CD4-positive, alpha-beta T cell treated with Interleukin-6 for 4 hours (primary cell): Measurements from ENCODE around the gene DBT.
"Not testable (repeated sequence)": the region's sequence is repeated elsewhere in the genome, so short reads cannot be mapped to it uniquely, and the experiment has no call there.

ENCODE experiments used
- DNase-seq: peaks from one replicate; pipeline ENCODE4 v3.0.0-alpha.2; 2020; ENCODE audit warnings: mixed read lengths

DBT gene

GRCh38 chr1:100249537-100250257 lies at the start of gene DBT:
DBT (minus strand) TSS chr1:100249834; CDS start chr1:100249820, 14 bp downstream.
- DNase-seq, result peak; percentile 93

GRCh38 chr1:100298512-100298911 lies 48.9 kb upstream of the DBT start:
- no peak for DNase-seq

GRCh38 chr1:100296997-100297396 lies 47.4 kb upstream of the DBT start:
- DNase-seq, result not testable (repeated sequence)

GRCh38 chr1:100296140-100296539 lies 46.5 kb upstream of the DBT start:
- no peak for DNase-seq

- no peak for DNase-seq
These were observed 43.1 kb upstream of the DBT start for GRCh38 chr1:100292711-100293110.

GRCh38 chr1:100290291-100290690 lies 40.7 kb upstream of the DBT start:
- DNase-seq, result no peak

GRCh38 chr1:100287162-100287561 lies 37.5 kb upstream of the DBT start:
- no peak for DNase-seq

- no peak for DNase-seq
These were observed 35.0 kb upstream of the DBT start for GRCh38 chr1:100284591-100284990.

- DNase-seq, result no peak
These were observed 30.5 kb upstream of the DBT start for GRCh38 chr1:100279954-100280682.

GRCh38 chr1:100279358-100279923 lies 29.8 kb upstream of the DBT start:
- no peak for DNase-seq

- peak; percentile 43 for DNase-seq
These were observed 28.2 kb upstream of the DBT start for GRCh38 chr1:100277866-100278265.

GRCh38 chr1:100268202-100268601 lies 18.6 kb upstream of the DBT start:
- no peak for DNase-seq

- DNase-seq, result no peak
These were observed 17.6 kb upstream of the DBT start for GRCh38 chr1:100267284-100267683.

GRCh38 chr1:100266741-100267140 lies 17.1 kb upstream of the DBT start:
- DNase-seq, result no peak

GRCh38 chr1:100265931-100266740 lies 16.5 kb upstream of the DBT start, which contains the start of gene RTCA:
RTCA (plus strand) TSS chr1:100266216; CDS start chr1:100266376, 160 bp downstream.
- DNase-seq, result peak; percentile 97

GRCh38 chr1:100265562-100265930 lies 15.9 kb upstream of the DBT start:
- DNase-seq, result no peak

- not testable (repeated sequence) for DNase-seq
These were observed 14.4 kb upstream of the DBT start for GRCh38 chr1:100264081-100264480.

GRCh38 chr1:100261686-100262085 lies 12.1 kb upstream of the DBT start:
- no peak for DNase-seq

GRCh38 chr1:100258427-100258826 lies 8.8 kb upstream of the DBT start:
- DNase-seq, result not testable (repeated sequence)

- DNase-seq, result not testable (repeated sequence)
These were observed 6.6 kb upstream of the DBT start for GRCh38 chr1:100256273-100256672.

GRCh38 chr1:100253552-100253951 lies 3.9 kb upstream of the DBT start:
- no peak for DNase-seq

GRCh38 chr1:100252901-100253300 lies 3.3 kb upstream of the DBT start:
- DNase-seq, result no peak

- DNase-seq, result no peak
These were observed 1.2 kb upstream of the DBT start for GRCh38 chr1:100250807-100251206.
